A549 (cell line): Measurements from ENCODE around the gene MORF4L1. TPM values are rescaled to one million over a fixed set of nuclear protein-coding genes. Genes with fewer than 3 reads are reported as not detected.

Source experiments
- ATAC-seq, 2 experiments: fragments of 200-7000 bp in 1 of 2; fragments of >200 bp in 1 of 2; cut with Nextera tagmentation in 1 of 2; cut with Tn5 transposase in 1 of 2; 3 replicates each; pipeline versions ENCODE4 v1.8.0 to v1.9.1; 2018 to 2020; ENCODE audit warnings: mild to moderate bottlenecking in 1 of 2, moderate library complexity in 1 of 2
- CTCF ChIA-PET: fragments of 300-600 bp; sonication (Branson Sonifier 250); formaldehyde crosslinking; extraction: SDS; loops from one replicate; lab custom pipeline; 2021; ENCODE audit warnings: antibody characterized with exemption, inconsistent platforms; lab: Yijun Ruan, JAX
- POLR2A ChIA-PET: fragments of 350-600 bp; formaldehyde crosslinking; extraction: SDS; loops from one replicate; lab custom pipeline; 2021; ENCODE audit warnings: antibody characterized with exemption, inconsistent platforms; lab: Yijun Ruan, JAX
- DNase-seq, 2 experiments: peaks; one replicate each; pipeline versions ENCODE4 v3.0.0 to v3.0.0-alpha.2; 2011 to 2016; ENCODE audit warnings: low read depth in 1 of 2, low spot score in 1 of 2
- FAIRE-seq: peaks from 2 replicates; lab custom pipeline; 2011; peaks lifted over from hg19 to GRCh38; lab: Jason Lieb, UNC
- H3K27ac ChIP-seq, 2 experiments: fragments of >200 bp; sonication (Bioruptor Twin); formaldehyde crosslinking; 3 replicates each; pipeline ENCODE4 v1.5.1; 2016 to 2017
- H3K4me1 ChIP-seq: fragments of >200 bp; sonication (Bioruptor Twin); formaldehyde crosslinking; 3 replicates; pipeline ENCODE4 v1.6.1; 2016
- H3K4me2 ChIP-seq: fragments of >200 bp; sonication (Bioruptor Twin); formaldehyde crosslinking; 3 replicates; pipeline ENCODE4 v1.6.1; 2016
- H3K4me3 ChIP-seq: fragments of >200 bp; sonication (Bioruptor Twin); formaldehyde crosslinking; 3 replicates; pipeline ENCODE4 v1.5.1; 2016
- H3K9me3 ChIP-seq: fragments of >200 bp; sonication (Bioruptor Twin); formaldehyde crosslinking; 3 replicates; pipeline ENCODE4 v1.6.1; 2016
- CBX2 ChIP-seq: fragments of 200-600 bp; sonication (generic); IDR thresholded peaks from 2 replicates; pipeline ENCODE4 v1.6.1; 2016; ENCODE audit warnings: low read depth, mild to moderate bottlenecking, borderline replicate concordance
- CBX8 ChIP-seq: fragments of 200-600 bp; sonication (generic); IDR thresholded peaks from 2 replicates; pipeline ENCODE4 v1.6.1; 2016
- CEBPB ChIP-seq, 2 experiments: fragments of >200 bp in 1 of 2; sonication (Bioruptor Twin) in 1 of 2; formaldehyde crosslinking in 1 of 2; IDR thresholded peaks; 2 replicates each; pipeline ENCODE4 v1.6.1; 2012 to 2016
- CHD4 ChIP-seq: fragments of 200-600 bp; sonication (generic); IDR thresholded peaks from 2 replicates; pipeline ENCODE4 v1.6.1; 2016; ENCODE audit warnings: antibody characterized with exemption, mild to moderate bottlenecking, borderline replicate concordance
- HDAC2 ChIP-seq: fragments of 200-600 bp; sonication (generic); IDR thresholded peaks from 2 replicates; pipeline ENCODE4 v1.6.1; 2016
- HEYL ChIP-seq: fragments of 250-450 bp; sonication (Bioruptor Pico); IDR thresholded peaks from 2 replicates; pipeline ENCODE4 v1.8.0; 2021; ENCODE audit warnings: mild to moderate bottlenecking, moderate library complexity
- JUN ChIP-seq, 2 experiments: fragments of >200 bp; sonication (Bioruptor Twin); formaldehyde crosslinking; IDR thresholded peaks; 2 replicates in 1 of 2; 3 replicates in 1 of 2; pipeline ENCODE4 v1.6.1; 2016 to 2017
- MAFK ChIP-seq: fragments of 450-650 bp; IDR thresholded peaks from 2 replicates; pipeline ENCODE4 v1.6.1; 2014; ENCODE audit not compliant: partially characterized antibody
- MAZ ChIP-seq: fragments of 150-350 bp; IDR thresholded peaks from 2 replicates; pipeline ENCODE4 v1.6.1; 2014; ENCODE audit warnings: antibody characterized with exemption, low read depth, low read length, borderline replicate concordance
- MYC ChIP-seq: IDR thresholded peaks from 2 replicates; pipeline ENCODE4 v1.6.1; 2012; ENCODE audit warnings: mild to moderate bottlenecking, inconsistent platforms, low read length, improper control_type of control experiment, borderline replicate concordance
- POLR2A ChIP-seq: IDR thresholded peaks from 2 replicates; pipeline ENCODE4 v1.6.1; 2012; ENCODE audit warnings: mild to moderate bottlenecking, low read length
- POLR2AphosphoS2 ChIP-seq: conservative IDR thresholded peaks from 2 replicates; pipeline ENCODE4 v1.6.1; 2012; ENCODE audit warnings: low read length, improper control_type of control experiment, inconsistent platforms
- RARB ChIP-seq: fragments of 250-450 bp; sonication (Bioruptor Pico); IDR thresholded peaks from 2 replicates; pipeline ENCODE4 v1.8.0; 2021; ENCODE audit warnings: mild to moderate bottlenecking, moderate library complexity
- SMC3 ChIP-seq: fragments of >200 bp; sonication (Bioruptor Twin); formaldehyde crosslinking; IDR thresholded peaks from 3 replicates; pipeline ENCODE4 v1.6.1; 2018; ENCODE audit warnings: inconsistent platforms
- TFCP2L1 ChIP-seq: fragments of 250-450 bp; sonication (Bioruptor Pico); IDR thresholded peaks from 2 replicates; pipeline ENCODE4 v1.5.0; 2021; ENCODE audit warnings: mild to moderate bottlenecking
- ZNF302 ChIP-seq: fragments of 250-450 bp; sonication (Bioruptor Pico); IDR thresholded peaks from 2 replicates; pipeline ENCODE4 v1.9.0; 2021; ENCODE audit warnings: inconsistent platforms, mild to moderate bottlenecking, moderate library complexity
- WGBS: methylation state at CpG from one replicate; pipeline ENCODE4 v1.1.6; 2017; ENCODE audit errors: missing lambda C conversion rate; 5-methylcytosine and 5-hydroxymethylcytosine counted together
- polyA plus RNA-seq, 4 experiments: library from polyadenylated mRNA; depleted of rRNA in 3 of 4; stranded (reverse); fragments of >200 nt; fragmentation: RNase III in 1 of 4; extraction: RNeasy Plus Mini Kit Qiagen cat#74134 plus additional on column Dnase treatment in 1 of 4; gene quantifications; 2 replicates in 3 of 4; 3 replicates in 1 of 4; pipeline ENCODE4 v1.2.3, GENCODE V29; 2011 to 2017
- TF ChIP-seq, protein P1 (sequence below): fragments of >200 bp; sonication (Bioruptor Twin); formaldehyde crosslinking; IDR thresholded peaks from 3 replicates; pipeline ENCODE4 v1.6.1; 2016
- TF ChIP-seq, protein P2 (sequence below): fragments of >200 bp; sonication (Bioruptor Twin); formaldehyde crosslinking; IDR thresholded peaks from 2 replicates; pipeline ENCODE4 v1.6.1; 2016
- TF ChIP-seq, protein P3 (sequence below): fragments of 200-600 bp; sonication (generic); IDR thresholded peaks from 2 replicates; pipeline ENCODE4 v1.6.1; 2016; ENCODE audit warnings: antibody characterized with exemption, mild to moderate bottlenecking, moderate library complexity
- TF ChIP-seq, protein P4 (sequence below): fragments of 250-450 bp; sonication (Bioruptor Pico); IDR thresholded peaks from 2 replicates; pipeline ENCODE4 v1.5.0; 2021; ENCODE audit warnings: mild to moderate bottlenecking, moderate library complexity, borderline replicate concordance
- TF ChIP-seq, protein P5 (sequence below): IDR thresholded peaks from 2 replicates; pipeline ENCODE4 v1.6.1; 2012
- TF ChIP-seq, protein P6 (sequence below): IDR thresholded peaks from 2 replicates; pipeline ENCODE4 v1.6.1; 2012; ENCODE audit warnings: low read depth, borderline replicate concordance

The MORF4L1 gene
- polyA plus RNA-seq, 2 of the 4 experiments (the other 2 are of a cell fraction) = 498 to 927 TPM

DNA sequence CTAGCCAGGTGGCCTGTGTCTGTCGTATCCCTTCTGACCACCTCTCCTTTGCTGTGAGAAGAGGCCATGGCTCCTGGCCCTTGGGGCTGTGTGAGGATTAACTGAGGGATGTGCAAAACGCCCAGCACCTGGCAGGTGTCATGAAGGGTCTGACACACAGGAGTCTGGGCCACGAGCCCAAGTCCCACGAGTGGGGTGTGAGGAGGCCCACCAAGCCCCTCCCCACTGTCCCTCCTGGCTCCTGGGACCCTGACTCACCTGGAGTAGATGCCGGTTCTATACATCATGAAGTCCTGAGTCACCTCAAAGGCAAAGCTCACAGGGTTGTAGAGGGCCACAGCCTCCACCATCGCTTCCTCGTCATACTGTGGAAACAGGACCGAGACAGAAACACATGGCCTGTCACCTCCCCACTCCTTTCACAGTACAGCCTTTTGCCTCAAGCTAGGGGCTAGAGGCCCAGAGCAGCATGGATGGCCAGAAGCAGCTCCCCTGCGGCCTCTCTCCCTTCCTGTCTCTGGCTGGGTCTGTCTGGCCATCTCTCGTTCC, 52.5 kb downstream of the MORF4L1 start:
- POLR2A ChIA-PET = no interaction called here
- ATAC-seq (no peak), FAIRE-seq (no peak), DNase-seq (no peak)
- 96% methylated on average over 9 of the region's 10 CpGs for WGBS
- Histone ChIP-seq H3K4me2 (no peak overlapping the region), H3K4me3 (no peak overlapping the region), H3K4me1 (peaks cover 2% of the 10 kb centered on the region; the same call in 1 of the 3 replicates), H3K9me3 (no peaks in the 10 kb centered on the region), H3K27ac (no peak overlapping the region)
- TF ChIP-seq SMC3 (no peak), POLR2A (no peak), MAFK (no peak), TFCP2L1 (CRISPR knock-in tag) (no peak), RARB (CRISPR knock-in tag) (no peak), MYC (no peak)
- TF ChIP-seq, protein P1, sequence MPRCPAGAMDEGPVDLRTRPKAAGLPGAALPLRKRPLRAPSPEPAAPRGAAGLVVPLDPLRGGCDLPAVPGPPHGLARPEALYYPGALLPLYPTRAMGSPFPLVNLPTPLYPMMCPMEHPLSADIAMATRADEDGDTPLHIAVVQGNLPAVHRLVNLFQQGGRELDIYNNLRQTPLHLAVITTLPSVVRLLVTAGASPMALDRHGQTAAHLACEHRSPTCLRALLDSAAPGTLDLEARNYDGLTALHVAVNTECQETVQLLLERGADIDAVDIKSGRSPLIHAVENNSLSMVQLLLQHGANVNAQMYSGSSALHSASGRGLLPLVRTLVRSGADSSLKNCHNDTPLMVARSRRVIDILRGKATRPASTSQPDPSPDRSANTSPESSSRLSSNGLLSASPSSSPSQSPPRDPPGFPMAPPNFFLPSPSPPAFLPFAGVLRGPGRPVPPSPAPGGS = no peak
- TF ChIP-seq, protein P2, sequence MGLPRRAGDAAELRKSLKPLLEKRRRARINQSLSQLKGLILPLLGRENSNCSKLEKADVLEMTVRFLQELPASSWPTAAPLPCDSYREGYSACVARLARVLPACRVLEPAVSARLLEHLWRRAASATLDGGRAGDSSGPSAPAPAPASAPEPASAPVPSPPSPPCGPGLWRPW = no peak
- CTCF ChIA-PET = interaction anchor here (0.7 to 7.9 kb wide), 8 partner anchors 11 to 260 kb away, joined by 3 to 58 read pairs (median 10); no protein-coding TSS in a partner anchor

DNA sequence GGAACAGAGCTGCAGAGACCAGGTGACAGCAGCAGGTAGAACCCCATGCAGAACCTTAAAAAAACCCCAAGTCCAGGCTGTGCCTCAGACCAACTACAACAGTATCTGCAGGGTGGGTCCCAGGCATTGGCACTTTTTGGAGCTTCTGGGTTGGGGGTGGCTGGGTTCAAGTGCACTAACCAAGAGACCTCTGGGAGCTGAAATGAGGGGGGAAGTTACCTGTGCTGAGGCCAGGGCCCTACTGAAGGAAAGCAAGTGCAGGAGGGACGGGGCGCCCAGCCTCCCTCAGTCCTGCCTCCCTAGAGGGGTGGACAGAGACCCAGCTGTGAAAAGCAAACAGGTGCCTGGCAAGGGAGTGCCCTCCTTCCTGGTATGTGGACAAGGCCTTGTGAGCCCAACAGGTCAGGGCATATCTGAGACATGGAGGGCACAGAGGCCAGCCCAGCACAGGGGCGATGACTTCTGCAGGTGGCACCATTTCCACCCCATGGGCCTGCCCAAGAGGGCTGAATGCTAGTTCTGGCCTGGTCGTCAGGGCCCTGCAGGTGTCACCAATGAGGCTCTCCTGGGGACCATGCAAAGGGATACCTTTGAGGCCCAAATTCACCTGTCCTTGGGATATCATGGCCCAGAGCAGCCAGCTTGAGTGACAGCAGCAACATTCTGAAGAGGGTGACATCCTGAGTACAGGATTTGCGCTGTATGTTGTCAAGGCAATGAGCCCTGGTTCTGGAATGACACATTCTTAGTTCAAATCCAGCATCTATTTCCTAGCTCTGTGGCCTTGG, 53.5 kb downstream of the MORF4L1 start:
- H3K4me1 ChIP-seq = peaks cover 11% of the 10 kb centered on the region
- H3K4me2 ChIP-seq = no peak overlapping the region
- WGBS = 93% methylated on average over 5 of the region's 5 CpGs
- no peak for FAIRE-seq
- no peaks in the 10 kb centered on the region for H3K9me3 ChIP-seq
- no peak overlapping the region for H3K4me3 ChIP-seq
- DNase-seq = no peak
- TF ChIP-seq CBX2 = no peak
- no peak for TF ChIP-seq TFCP2L1 (CRISPR knock-in tag)
- TF ChIP-seq HEYL = no peak
- no peak for TF ChIP-seq CBX8
- no peak for TF ChIP-seq CEBPB (IDR thresholded peaks at IDR 0.05)
- no peak for TF ChIP-seq POLR2A
- TF ChIP-seq RARB (CRISPR knock-in tag) = no peak
- TF ChIP-seq, protein P3, sequence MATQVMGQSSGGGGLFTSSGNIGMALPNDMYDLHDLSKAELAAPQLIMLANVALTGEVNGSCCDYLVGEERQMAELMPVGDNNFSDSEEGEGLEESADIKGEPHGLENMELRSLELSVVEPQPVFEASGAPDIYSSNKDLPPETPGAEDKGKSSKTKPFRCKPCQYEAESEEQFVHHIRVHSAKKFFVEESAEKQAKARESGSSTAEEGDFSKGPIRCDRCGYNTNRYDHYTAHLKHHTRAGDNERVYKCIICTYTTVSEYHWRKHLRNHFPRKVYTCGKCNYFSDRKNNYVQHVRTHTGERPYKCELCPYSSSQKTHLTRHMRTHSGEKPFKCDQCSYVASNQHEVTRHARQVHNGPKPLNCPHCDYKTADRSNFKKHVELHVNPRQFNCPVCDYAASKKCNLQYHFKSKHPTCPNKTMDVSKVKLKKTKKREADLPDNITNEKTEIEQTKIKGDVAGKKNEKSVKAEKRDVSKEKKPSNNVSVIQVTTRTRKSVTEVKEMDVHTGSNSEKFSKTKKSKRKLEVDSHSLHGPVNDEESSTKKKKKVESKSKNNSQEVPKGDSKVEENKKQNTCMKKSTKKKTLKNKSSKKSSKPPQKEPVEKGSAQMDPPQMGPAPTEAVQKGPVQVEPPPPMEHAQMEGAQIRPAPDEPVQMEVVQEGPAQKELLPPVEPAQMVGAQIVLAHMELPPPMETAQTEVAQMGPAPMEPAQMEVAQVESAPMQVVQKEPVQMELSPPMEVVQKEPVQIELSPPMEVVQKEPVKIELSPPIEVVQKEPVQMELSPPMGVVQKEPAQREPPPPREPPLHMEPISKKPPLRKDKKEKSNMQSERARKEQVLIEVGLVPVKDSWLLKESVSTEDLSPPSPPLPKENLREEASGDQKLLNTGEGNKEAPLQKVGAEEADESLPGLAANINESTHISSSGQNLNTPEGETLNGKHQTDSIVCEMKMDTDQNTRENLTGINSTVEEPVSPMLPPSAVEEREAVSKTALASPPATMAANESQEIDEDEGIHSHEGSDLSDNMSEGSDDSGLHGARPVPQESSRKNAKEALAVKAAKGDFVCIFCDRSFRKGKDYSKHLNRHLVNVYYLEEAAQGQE = no peak
- TF ChIP-seq ZNF302 (CRISPR knock-in tag) = no peak
- no peak for TF ChIP-seq JUN (IDR thresholded peaks at IDR 0.05)
- ChIA-PET CTCF (interaction anchor here (1.0 to 7.9 kb wide), 7 partner anchors 11 to 259 kb away, joined by 3 to 58 read pairs (median 4); no protein-coding TSS in a partner anchor), POLR2A (no interaction called here)
- H3K27ac ChIP-seq = no peak overlapping the region
- ATAC-seq = peak in 1 of 2 experiments; percentile 4; a peak in 1 of 6 replicates

DNA sequence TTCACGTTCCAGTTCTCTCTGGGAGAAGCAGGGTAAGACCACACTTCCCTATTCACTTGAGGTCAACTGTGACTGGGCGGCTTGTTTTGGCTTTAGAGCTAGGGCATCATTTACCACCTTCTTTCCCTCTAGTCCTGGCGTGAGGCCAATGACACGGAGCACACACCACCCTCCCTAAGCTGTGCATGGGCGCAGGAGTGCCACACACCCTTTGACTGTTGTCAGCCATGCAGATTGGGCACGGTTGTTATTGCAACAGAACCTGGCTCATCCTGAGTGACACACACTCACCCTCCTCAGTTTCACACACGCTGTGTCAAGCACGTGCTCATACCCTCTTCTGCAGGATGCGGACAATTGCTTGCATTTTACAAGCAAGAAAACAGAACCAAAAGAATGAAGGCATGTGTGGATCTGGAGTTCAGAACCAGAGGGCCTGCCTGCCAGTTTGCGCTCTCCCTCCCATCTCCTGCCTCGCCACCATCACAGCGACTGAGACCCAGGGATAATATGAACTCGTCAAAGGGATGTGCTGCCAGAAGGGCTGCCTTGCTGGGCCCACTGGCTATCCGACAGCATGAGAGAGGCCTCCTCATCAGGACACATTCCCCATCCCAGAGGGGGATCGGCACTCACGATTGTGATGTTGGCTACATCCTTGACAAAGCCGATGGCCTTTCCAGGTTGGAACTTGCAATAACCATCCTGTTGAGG, 54.5 kb downstream of the MORF4L1 start:
- 89% methylated on average over 17 of the region's 17 CpGs for WGBS
- Histone ChIP-seq H3K4me2 (no peak overlapping the region), H3K4me3 (no peak overlapping the region), H3K4me1 (peaks cover 17% of the 10 kb centered on the region), H3K27ac (no peak overlapping the region), H3K9me3 (no peaks in the 10 kb centered on the region)
- no peak for ATAC-seq
- ChIA-PET CTCF (interaction anchor here (1.2 to 7.9 kb wide), 7 partner anchors 10 to 258 kb away, joined by 3 to 58 read pairs (median 4); no protein-coding TSS in a partner anchor), POLR2A (no interaction called here)
- no peak for FAIRE-seq
- DNase-seq = no peak
- TF ChIP-seq POLR2AphosphoS2 (no peak), CHD4 (no peak), HDAC2 (no peak), MAZ (no peak), CEBPB (IDR thresholded peaks at IDR 0.05) (no peak)
- TF ChIP-seq, protein P2 = no peak
- TF ChIP-seq, protein P4, sequence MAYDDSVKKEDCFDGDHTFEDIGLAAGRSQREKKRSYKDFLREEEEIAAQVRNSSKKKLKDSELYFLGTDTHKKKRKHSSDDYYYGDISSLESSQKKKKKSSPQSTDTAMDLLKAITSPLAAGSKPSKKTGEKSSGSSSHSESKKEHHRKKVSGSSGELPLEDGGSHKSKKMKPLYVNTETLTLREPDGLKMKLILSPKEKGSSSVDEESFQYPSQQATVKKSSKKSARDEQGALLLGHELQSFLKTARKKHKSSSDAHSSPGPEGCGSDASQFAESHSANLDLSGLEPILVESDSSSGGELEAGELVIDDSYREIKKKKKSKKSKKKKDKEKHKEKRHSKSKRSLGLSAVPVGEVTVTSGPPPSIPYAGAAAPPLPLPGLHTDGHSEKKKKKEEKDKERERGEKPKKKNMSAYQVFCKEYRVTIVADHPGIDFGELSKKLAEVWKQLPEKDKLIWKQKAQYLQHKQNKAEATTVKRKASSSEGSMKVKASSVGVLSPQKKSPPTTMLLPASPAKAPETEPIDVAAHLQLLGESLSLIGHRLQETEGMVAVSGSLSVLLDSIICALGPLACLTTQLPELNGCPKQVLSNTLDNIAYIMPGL (CRISPR knock-in tag) = no peak
- TF ChIP-seq, protein P5, sequence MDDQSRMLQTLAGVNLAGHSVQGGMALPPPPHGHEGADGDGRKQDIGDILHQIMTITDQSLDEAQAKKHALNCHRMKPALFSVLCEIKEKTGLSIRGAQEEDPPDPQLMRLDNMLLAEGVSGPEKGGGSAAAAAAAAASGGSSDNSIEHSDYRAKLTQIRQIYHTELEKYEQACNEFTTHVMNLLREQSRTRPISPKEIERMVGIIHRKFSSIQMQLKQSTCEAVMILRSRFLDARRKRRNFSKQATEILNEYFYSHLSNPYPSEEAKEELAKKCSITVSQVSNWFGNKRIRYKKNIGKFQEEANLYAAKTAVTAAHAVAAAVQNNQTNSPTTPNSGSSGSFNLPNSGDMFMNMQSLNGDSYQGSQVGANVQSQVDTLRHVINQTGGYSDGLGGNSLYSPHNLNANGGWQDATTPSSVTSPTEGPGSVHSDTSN = no peak
- TF ChIP-seq, protein P6, sequence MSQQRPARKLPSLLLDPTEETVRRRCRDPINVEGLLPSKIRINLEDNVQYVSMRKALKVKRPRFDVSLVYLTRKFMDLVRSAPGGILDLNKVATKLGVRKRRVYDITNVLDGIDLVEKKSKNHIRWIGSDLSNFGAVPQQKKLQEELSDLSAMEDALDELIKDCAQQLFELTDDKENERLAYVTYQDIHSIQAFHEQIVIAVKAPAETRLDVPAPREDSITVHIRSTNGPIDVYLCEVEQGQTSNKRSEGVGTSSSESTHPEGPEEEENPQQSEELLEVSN = no peak
